Right atrium auricular region (tissue), 2 donors: ENCODE data around the gene COL4A5. TPM values are rescaled to one million over a fixed set of nuclear protein-coding genes. Genes with fewer than 3 reads are reported as not detected.

Source experiments
- DNase-seq: peaks from one replicate; pipeline ENCODE4 v3.0.0-alpha.2; 2019; ENCODE audit warnings: low spot score
- H3K27ac ChIP-seq, 2 donors: fragments of 200-600 bp; sonication (generic); 1 replicate in 1 of 2; 2 replicates in 1 of 2; pipeline ENCODE4 v1.5.1; 2016 to 2019
- H3K27me3 ChIP-seq, 2 donors: fragments of 200-600 bp; sonication (generic); one replicate each; pipeline versions ENCODE4 v1.5.1 to v1.6.0; 2017 to 2019
- H3K36me3 ChIP-seq: fragments of 200-600 bp; sonication (generic); one replicate; pipeline ENCODE4 v1.5.1; 2016
- H3K4me1 ChIP-seq, 2 donors: fragments of 200-600 bp; sonication (generic); one replicate each; pipeline versions ENCODE4 v1.5.1 to v1.6.0; 2017 to 2019
- H3K4me3 ChIP-seq, 2 donors: fragments of 200-600 bp; sonication (generic); 1 replicate in 1 of 2; 2 replicates in 1 of 2; pipeline ENCODE4 v1.5.1; 2017 to 2019; ENCODE audit warnings: mild to moderate bottlenecking in 1 of 2, moderate library complexity in 1 of 2
- H3K9me3 ChIP-seq, 2 donors: fragments of 200-600 bp; sonication (generic); one replicate each; pipeline ENCODE4 v1.5.1; 2019
- CTCF ChIP-seq, 2 donors: fragments of 200-600 bp; sonication (generic); IDR thresholded peaks; one replicate each; pipeline ENCODE4 v1.5.1; 2019; ENCODE audit warnings: antibody characterized with exemption in 2 of 2
- total RNA-seq, 2 donors: library from RNA; depleted of rRNA; stranded (reverse); fragments of >200 nt; gene quantifications; one replicate each; pipeline ENCODE4 v1.1.0, GENCODE V29; 2016

COL4A5 gene
- total RNA-seq, 2 donors from 2014 or later, result 6.5 to 35.5 TPM

GRCh38 chrX:108642273-108642628 is 202.6 kb downstream of the COL4A5 start:
- H3K27me3 ChIP-seq, result no peaks in the 10 kb centered on the region
- H3K9me3 ChIP-seq, result peaks cover 0 to 28% of the 10 kb centered on the region in 2 donors
- H3K27ac ChIP-seq, result no peak overlapping the region
- DNase-seq, result no peak
- no peaks in the 10 kb centered on the region for H3K4me1 ChIP-seq
- no peaks in the 10 kb centered on the region for H3K36me3 ChIP-seq
- TF ChIP-seq CTCF (IDR thresholded peaks at IDR 0.05), result no peak
- no peak overlapping the region for H3K4me3 ChIP-seq

- Histone ChIP-seq H3K4me3 (no peak overlapping the region), H3K27ac (no peak overlapping the region), H3K36me3 (no peaks in the 10 kb centered on the region), H3K27me3 (no peaks in the 10 kb centered on the region), H3K4me1 (no peaks in the 10 kb centered on the region), H3K9me3 (no peaks in the 10 kb centered on the region)
- no peak for DNase-seq
- no peak for TF ChIP-seq CTCF (IDR thresholded peaks at IDR 0.05)
Measured at GRCh38 chrX:108664701-108665100, 225.1 kb downstream of the COL4A5 start.

- no peak for TF ChIP-seq CTCF (IDR thresholded peaks at IDR 0.05)
- no peaks in the 10 kb centered on the region for H3K4me1 ChIP-seq
- H3K4me3 ChIP-seq, result no peak overlapping the region
- no peak for DNase-seq
- no peak overlapping the region for H3K27ac ChIP-seq
- no peaks in the 10 kb centered on the region for H3K9me3 ChIP-seq
- no peaks in the 10 kb centered on the region for H3K36me3 ChIP-seq
- no peaks in the 10 kb centered on the region for H3K27me3 ChIP-seq
Measured at GRCh38 chrX:108666101-108666500, 226.5 kb downstream of the COL4A5 start.

- Histone ChIP-seq H3K36me3 (no peaks in the 10 kb centered on the region), H3K27me3 (no peaks in the 10 kb centered on the region), H3K4me1 (no peaks in the 10 kb centered on the region), H3K27ac (no peak overlapping the region), H3K4me3 (no peak overlapping the region), H3K9me3 (no peaks in the 10 kb centered on the region)
- DNase-seq, result no peak
- no peak for TF ChIP-seq CTCF (IDR thresholded peaks at IDR 0.05)
Measured at GRCh38 chrX:108671526-108671925, 231.9 kb downstream of the COL4A5 start.

GRCh38 chrX:108696690-108697089 is 257.1 kb downstream of the COL4A5 start:
- Histone ChIP-seq H3K4me3 (no peak overlapping the region), H3K4me1 (no peaks in the 10 kb centered on the region), H3K9me3 (no peaks in the 10 kb centered on the region), H3K27me3 (no peaks in the 10 kb centered on the region), H3K27ac (no peak overlapping the region), H3K36me3 (no peaks in the 10 kb centered on the region)
- TF ChIP-seq CTCF (IDR thresholded peaks at IDR 0.05), result no peak
- DNase-seq, result no peak

- Histone ChIP-seq H3K4me3 (no peak overlapping the region), H3K27ac (no peak overlapping the region), H3K4me1 (no peaks in the 10 kb centered on the region), H3K36me3 (no peaks in the 10 kb centered on the region), H3K9me3 (no peaks in the 10 kb centered on the region), H3K27me3 (no peaks in the 10 kb centered on the region)
- DNase-seq, result no peak
- peak in 1 of 2 donors; percentile 46 for TF ChIP-seq CTCF (IDR thresholded peaks at IDR 0.05)
Measured at GRCh38 chrX:108699368-108699767, 259.7 kb downstream of the COL4A5 start.
